GM10248 (cell line): ENCODE results near the gene FANK1.

Experiments
- CTCF ChIA-PET: fragments of 300-600 bp; sonication (Branson Sonifier 250); formaldehyde crosslinking; extraction: SDS; loops from one replicate; lab custom pipeline; 2021; ENCODE audit warnings: antibody characterized with exemption; lab: Yijun Ruan, JAX
- POLR2A ChIA-PET: fragments of 350-650 bp; sonication (Branson Sonifier 250); formaldehyde crosslinking; extraction: SDS; loops from one replicate; lab custom pipeline; 2020; ENCODE audit warnings: antibody characterized with exemption; lab: Yijun Ruan, JAX
- DNase-seq: peaks from one replicate; pipeline ENCODE4 v3.0.0; 2012; ENCODE audit errors: extremely low spot score
- TF ChIP-seq, protein P1 (sequence below): IDR thresholded peaks from 2 replicates; pipeline ENCODE4 v1.5.1; 2012; ENCODE audit warnings: mild to moderate bottlenecking, low read depth; ENCODE audit errors: extremely low read depth, missing control alignments, control extremely low read depth

The FANK1 gene

GRCh38 chr10:125871338-125871737 lies 25.0 kb upstream of the FANK1 start:
- POLR2A ChIA-PET = no interaction called here
- CTCF ChIA-PET = interaction anchor here (1.3 to 3.2 kb wide), 2 partner anchors 11 to 24 kb away, joined by 3 to 17 read pairs; no protein-coding TSS in a partner anchor

GRCh38 chr10:125878957-125879835 lies 17.2 kb upstream of the FANK1 start:
- ChIA-PET CTCF (interaction anchor here (2.0 kb wide), 1 partner anchor 10 kb away, joined by 8 read pairs; no protein-coding TSS in a partner anchor), POLR2A (no interaction called here)
- TF ChIP-seq, protein P1, sequence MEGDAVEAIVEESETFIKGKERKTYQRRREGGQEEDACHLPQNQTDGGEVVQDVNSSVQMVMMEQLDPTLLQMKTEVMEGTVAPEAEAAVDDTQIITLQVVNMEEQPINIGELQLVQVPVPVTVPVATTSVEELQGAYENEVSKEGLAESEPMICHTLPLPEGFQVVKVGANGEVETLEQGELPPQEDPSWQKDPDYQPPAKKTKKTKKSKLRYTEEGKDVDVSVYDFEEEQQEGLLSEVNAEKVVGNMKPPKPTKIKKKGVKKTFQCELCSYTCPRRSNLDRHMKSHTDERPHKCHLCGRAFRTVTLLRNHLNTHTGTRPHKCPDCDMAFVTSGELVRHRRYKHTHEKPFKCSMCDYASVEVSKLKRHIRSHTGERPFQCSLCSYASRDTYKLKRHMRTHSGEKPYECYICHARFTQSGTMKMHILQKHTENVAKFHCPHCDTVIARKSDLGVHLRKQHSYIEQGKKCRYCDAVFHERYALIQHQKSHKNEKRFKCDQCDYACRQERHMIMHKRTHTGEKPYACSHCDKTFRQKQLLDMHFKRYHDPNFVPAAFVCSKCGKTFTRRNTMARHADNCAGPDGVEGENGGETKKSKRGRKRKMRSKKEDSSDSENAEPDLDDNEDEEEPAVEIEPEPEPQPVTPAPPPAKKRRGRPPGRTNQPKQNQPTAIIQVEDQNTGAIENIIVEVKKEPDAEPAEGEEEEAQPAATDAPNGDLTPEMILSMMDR = no peak
- DNase-seq = no peak

More at GRCh38 chr10:125871338-125871737, 25.0 kb upstream of the FANK1 start:
- DNase-seq = no peak
- TF ChIP-seq, protein P1 = no peak

DNA sequence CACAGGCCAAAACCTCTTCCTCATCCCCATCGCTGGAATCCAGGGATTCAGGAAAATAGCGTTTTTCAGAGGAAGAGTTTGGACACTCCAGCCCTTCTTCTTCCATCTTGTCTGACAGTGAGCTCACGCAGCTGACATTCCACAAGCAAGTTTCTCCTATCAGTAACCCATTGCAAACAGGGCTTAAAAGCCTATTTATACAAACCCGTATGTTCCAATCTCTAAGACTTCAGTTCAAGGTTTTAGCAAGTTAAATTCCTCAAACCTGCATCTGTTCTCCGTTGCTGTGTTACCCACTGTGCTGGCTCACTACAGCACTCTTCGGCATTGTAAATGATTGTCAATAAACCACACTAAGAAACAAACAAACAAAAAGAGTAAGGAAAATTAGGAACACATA lies 15.6 kb upstream of the FANK1 start:
- POLR2A ChIA-PET = no interaction called here
- CTCF ChIA-PET = no interaction called here
- no peak for DNase-seq
- TF ChIP-seq, protein P1 = no peak

DNA sequence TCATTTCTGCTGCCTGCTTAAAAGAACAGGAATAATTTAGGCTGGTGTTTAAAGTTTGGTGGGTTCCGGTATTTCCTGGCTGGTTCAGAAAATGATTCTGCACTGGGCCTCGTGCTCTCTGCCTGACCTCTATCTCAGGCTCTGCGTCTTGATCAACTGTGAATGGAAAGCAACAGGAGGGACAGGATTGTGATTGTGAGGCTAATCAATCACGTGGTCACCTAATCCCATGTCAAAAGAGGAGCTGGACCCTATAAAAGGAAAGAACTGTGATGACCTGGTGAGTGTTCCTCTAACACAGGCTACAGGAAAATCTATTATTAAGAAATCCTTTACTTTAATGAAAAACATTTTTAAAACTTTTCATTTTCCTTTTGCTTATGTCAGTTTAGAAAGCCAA lies 15.2 kb upstream of the FANK1 start, which contains the start of gene DHX32:
Gene DHX32, minus strand, starts transcription at position 101 of the 400 bp plus-strand sequence. CDS start 468 bp downstream, outside the sequence.
- CTCF ChIA-PET = no interaction called here
- DNase-seq = no peak
- POLR2A ChIA-PET = no interaction called here
- TF ChIP-seq, protein P1 = no peak

- ChIA-PET POLR2A (no interaction called here), CTCF (interaction anchor here (1.1 to 1.4 kb wide), 6 partner anchors 9 to 94 kb away, joined by 3 to 17 read pairs (median 3); no protein-coding TSS in a partner anchor)
- TF ChIP-seq, protein P1 = no peak
- no peak for DNase-seq
Observed at GRCh38 chr10:125882596-125882995, 13.8 kb upstream of the FANK1 start.

DNA sequence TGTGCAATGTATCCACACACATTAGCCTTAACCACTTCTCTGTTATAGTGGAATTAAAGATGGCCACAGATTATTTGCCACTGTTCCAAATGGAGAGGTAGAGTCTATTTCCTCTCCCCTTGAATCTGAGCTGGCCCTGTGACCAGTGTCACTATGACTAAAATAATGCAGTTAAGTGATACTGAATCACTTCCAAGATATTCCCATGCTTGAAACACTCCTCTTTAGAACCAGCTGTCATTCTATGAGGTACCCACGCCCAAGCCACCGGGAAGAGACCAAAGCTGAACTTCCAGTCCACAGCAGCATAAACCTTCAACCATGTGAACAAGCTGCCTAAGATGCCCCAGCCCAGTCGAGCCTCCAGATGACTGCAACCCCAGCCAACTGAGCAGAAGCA lies 13.2 kb upstream of the FANK1 start:
- TF ChIP-seq, protein P1 = no peak
- CTCF ChIA-PET = interaction anchor here (1.1 to 1.4 kb wide), 2 partner anchors 14 to 20 kb away, joined by 4 to 5 read pairs; no protein-coding TSS in a partner anchor
- POLR2A ChIA-PET = no interaction called here
- DNase-seq = no peak
